ENCODE results near the gene NTRK3. TPM values are rescaled to one million over a fixed set of nuclear protein-coding genes. Genes with fewer than 3 reads are reported as not detected.

Gene NTRK3
- total and polyA plus RNA-seq, 2 of the 8 experiments (the other 6 are each of a cell fraction or from before 2014, with no cell fraction given) = 4.5 to 6.8 TPM

- TF ChIP-seq CHD7 (IDR thresholded peaks at IDR 0.05; ENCODE audit: insufficient replicate concordance, low read length) (no peak), TEAD4 (IDR thresholded peaks at IDR 0.05; ENCODE audit: low read depth, low read length) (peak; percentile 86), SP1 (IDR thresholded peaks at IDR 0.05; ENCODE audit: low read depth, low read length) (no peak), SRF (IDR thresholded peaks at IDR 0.05; ENCODE audit: low read depth, low read length) (no peak), SUZ12 (IDR thresholded peaks at IDR 0.05; ENCODE audit: low read length) (peak; percentile 86), EZH2 (IDR thresholded peaks at IDR 0.05; ENCODE audit: low read depth, low read length, severe bottlenecking) (peak; percentile 79), RNF2 (IDR thresholded peaks at IDR 0.05; ENCODE audit: borderline replicate concordance, low read depth, low read length, missing control alignments, poor library complexity, severe bottlenecking) (peak; percentile 69), KDM1A (IDR thresholded peaks at IDR 0.05; ENCODE audit: borderline replicate concordance, low read length) (peak; percentile 54; the same call in 1 of the 2 replicates), HDAC2 (IDR thresholded peaks at IDR 0.05; ENCODE audit: borderline replicate concordance in 1 of 2, low read depth in 2 of 2, low read length in 2 of 2) (0 out of 4 replicates have a peak, but pooled peaks of 1 of the 2 experiments have one; percentile 46)
These were observed 858 bp downstream of the NTRK3 start (continued) for GRCh38 chr15:88255484-88256278.
